Ovary (tissue), 9 donors: ENCODE measurements around the gene COX6A2. TPM values are rescaled to one million over a fixed set of nuclear protein-coding genes. Genes with fewer than 3 reads are reported as not detected.

Experiments used
- DNase-seq, 5 donors: peaks; one replicate each; pipeline ENCODE4 v3.0.0-alpha.2; 2019 to 2020
- H3K27ac ChIP-seq, 2 donors: fragments of 200-600 bp; one replicate each; pipeline versions ENCODE4 v1.5.1 to v1.8.0; 2019 to 2022
- H3K27me3 ChIP-seq: fragments of 200-600 bp; one replicate; pipeline ENCODE4 v1.8.0; 2022
- H3K36me3 ChIP-seq: fragments of 200-600 bp; sonication (generic); one replicate; pipeline ENCODE4 v1.5.1; 2019
- H3K4me1 ChIP-seq: one replicate; pipeline ENCODE4 v1.8.1; 2013; ENCODE audit warnings: mild to moderate bottlenecking, moderate library complexity; ENCODE audit not compliant: insufficient read depth
- H3K4me3 ChIP-seq: fragments of 200-600 bp; sonication (generic); one replicate; pipeline ENCODE4 v1.5.1; 2017
- H3K9me3 ChIP-seq, 2 donors: fragments of 200-600 bp in 1 of 2; sonication (generic) in 1 of 2; one replicate each; pipeline versions ENCODE4 v1.5.1 to v1.8.1; 2013 to 2019; ENCODE audit warnings: mild to moderate bottlenecking in 1 of 2, moderate library complexity in 1 of 2
- EP300 ChIP-seq: sonication (generic); formaldehyde crosslinking; IDR thresholded peaks from one replicate; pipeline ENCODE4 v1.6.1; 2017; ENCODE audit warnings: antibody characterized with exemption
- POLR2A ChIP-seq: fragments of 450-650 bp; IDR thresholded peaks from one replicate; pipeline ENCODE4 v1.6.1; 2017; ENCODE audit warnings: antibody characterized with exemption, mild to moderate bottlenecking, moderate library complexity
- WGBS, 3 donors: extraction: QIAGEN DNeasy Blood & Tissue Kit in 1 of 3; methylation state at CpG; one replicate each; pipeline versions ENCODE4 v1.1.5 to v1.1.7; 2013 to 2017; 5-methylcytosine and 5-hydroxymethylcytosine counted together
- intact Hi-C, 4 donors: fragments of 100-400 bp; cut with DNase I; formaldehyde crosslinking; loops; one replicate each; pipeline versions ENCODE4 v1.11.0 to v1.15.1; 2022 to 2023
- polyA plus RNA-seq, 2 donors: library from polyadenylated mRNA; stranded (reverse); fragments of 200-250 nt in 1 of 2; fragments of 350-450 nt in 1 of 2; fragmentation: Illumina TruSeq in 1 of 2; extraction: RNeasy Lipid Tissue Mini Kit (QIAGEN cat#74804) in 1 of 2; gene quantifications; one replicate each; pipeline ENCODE4 v1.2.3, GENCODE V29; 2013 to 2014
- total RNA-seq, 7 donors: library from RNA; depleted of rRNA in 2 of 7; stranded (reverse); fragments of >200 nt in 2 of 7; fragmentation: NEBNext Ultra II Directional in 3 of 7; extraction: Animal tissue kit (Norgen Biotek cat#: 25700) in 3 of 7; gene quantifications; one replicate each; pipeline versions ENCODE4 v1.1.0 to v1.2.4, GENCODE V29; 2016 to 2023
- TF ChIP-seq, protein P1 (sequence below), 3 donors: fragments of 450-650 bp in 2 of 3; fragments of 200-600 bp in 1 of 3; IDR thresholded peaks; one replicate each; pipeline versions ENCODE4 v1.5.1 to v1.8.0; 2016 to 2022; ENCODE audit warnings: antibody characterized with exemption in 3 of 3, mild to moderate bottlenecking in 1 of 3
- donor health status: DM: no; HTN: no; CAD: no; lungs with moderate emphysema.
- donor health status: DM: no; HTN: no; CAD: no.
- donor health status: Bipolar disorder and iron deficiency.
- donor health status: DM: yes; HTN: yes; CAD: no.
- donor health status: DM: no; HTN: no; CAD: no.
- donor health status: DM: yes; HTN: yes; CAD: no.

Gene COX6A2
- total and polyA plus RNA-seq, 9 donors, result 1.2 TPM; not detected in 8

DNA sequence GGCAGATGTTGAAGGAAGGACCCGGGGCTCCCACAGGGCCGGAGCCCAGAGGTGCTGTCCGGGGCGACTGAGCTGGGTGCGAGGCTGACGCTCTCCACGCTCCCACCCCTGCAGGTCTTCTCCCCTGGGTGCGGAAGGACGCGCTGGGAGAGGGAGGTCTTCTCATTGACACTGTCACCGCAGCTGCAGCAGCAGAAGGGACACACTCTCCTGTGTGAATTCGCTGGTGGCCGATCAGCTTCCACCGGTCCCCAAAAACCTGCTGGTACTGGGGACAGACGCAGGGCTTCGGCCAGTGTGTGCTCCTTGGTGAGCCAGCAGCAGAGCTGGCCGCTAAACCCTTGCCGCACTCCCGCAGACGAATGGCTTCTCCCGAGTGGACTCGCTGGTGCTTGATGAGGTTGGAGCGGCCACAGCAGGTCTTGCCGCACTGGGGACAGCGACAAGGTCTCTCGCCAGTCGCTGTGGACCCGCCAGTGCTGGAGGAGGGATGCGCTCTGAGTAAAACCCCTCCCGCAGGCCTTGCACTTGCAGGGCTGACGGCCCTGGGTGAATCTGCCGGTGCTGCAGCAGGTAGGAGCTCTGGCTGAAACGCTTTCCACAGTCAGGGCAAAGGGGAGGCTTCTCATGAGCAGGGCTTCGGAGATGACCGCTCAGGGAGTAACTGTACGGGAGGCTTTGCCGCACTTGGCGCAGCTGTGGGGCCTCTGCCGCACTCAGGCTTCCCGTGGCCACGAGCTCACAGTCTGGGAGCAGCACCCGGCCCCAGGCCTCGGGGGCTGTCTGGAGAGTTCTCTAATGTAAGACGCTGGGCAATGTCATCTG lies 8.3 kb upstream of the COX6A2 start:
- intact Hi-C loops, result loop anchor here in 1 of 4 donors (10.0 kb wide), 1 partner anchor 438 kb away; the partner anchor contains the start of gene ZNF267
- Histone ChIP-seq H3K36me3 (no peaks in the 10 kb centered on the region), H3K4me3 (no peak overlapping the region), H3K9me3 (no peaks in the 10 kb centered on the region), H3K4me1 (no peaks in the 10 kb centered on the region), H3K27me3 (no peaks in the 10 kb centered on the region), H3K27ac (no peak overlapping the region)
- 92 to 95% (median 93%) methylated on average over 40 to 44 of the region's 44 CpGs for WGBS, 3 donors
- TF ChIP-seq EP300 (no peak), POLR2A (no peak)
- TF ChIP-seq, protein P1, sequence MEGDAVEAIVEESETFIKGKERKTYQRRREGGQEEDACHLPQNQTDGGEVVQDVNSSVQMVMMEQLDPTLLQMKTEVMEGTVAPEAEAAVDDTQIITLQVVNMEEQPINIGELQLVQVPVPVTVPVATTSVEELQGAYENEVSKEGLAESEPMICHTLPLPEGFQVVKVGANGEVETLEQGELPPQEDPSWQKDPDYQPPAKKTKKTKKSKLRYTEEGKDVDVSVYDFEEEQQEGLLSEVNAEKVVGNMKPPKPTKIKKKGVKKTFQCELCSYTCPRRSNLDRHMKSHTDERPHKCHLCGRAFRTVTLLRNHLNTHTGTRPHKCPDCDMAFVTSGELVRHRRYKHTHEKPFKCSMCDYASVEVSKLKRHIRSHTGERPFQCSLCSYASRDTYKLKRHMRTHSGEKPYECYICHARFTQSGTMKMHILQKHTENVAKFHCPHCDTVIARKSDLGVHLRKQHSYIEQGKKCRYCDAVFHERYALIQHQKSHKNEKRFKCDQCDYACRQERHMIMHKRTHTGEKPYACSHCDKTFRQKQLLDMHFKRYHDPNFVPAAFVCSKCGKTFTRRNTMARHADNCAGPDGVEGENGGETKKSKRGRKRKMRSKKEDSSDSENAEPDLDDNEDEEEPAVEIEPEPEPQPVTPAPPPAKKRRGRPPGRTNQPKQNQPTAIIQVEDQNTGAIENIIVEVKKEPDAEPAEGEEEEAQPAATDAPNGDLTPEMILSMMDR (IDR thresholded peaks at IDR 0.05), result no peak
- no peak for DNase-seq

DNA sequence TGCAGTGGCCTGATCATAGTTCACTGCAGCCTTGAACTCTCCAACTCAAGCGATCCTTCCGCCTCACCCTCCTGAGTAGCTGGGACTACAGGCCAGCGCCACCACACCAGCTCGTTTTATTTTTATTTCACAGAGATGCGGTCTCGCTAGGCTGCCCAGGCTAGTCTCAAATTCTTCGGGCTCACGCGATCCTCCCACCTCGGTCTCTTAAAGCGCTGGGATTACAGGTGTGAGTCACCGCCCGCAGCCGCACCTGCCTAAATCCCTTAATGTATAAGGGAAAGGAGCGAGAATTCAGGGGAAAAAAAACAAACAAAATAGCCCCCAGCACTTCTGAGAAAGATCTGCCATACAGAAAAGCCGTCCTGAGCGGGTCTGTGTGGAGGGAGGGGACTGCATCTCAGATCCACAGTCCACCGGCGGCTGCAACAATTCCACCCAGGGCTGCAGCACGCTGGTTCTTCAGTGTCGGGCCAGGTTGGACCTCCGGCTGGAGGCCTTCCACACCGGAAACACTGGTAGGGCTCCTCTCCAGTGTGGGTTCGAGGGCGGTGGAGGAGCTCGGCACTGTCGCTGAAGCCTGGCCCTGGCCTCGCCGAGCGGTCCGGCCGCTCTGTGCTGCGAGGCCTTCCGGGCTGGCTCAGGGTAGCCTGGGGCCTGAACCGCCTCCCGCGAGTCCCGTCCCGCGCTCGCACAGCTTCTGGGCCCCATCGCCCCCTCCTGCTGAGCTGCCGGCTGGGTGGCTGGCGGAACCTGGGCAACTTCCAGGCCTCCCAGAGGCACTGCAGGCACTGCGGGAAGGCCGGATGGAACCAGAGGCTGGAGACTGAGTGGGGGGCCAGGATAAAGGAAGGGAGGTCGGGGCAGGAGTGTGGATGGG lies 7.4 kb upstream of the COX6A2 start:
- Histone ChIP-seq H3K27ac (no peak overlapping the region), H3K4me1 (no peaks in the 10 kb centered on the region), H3K36me3 (no peaks in the 10 kb centered on the region), H3K9me3 (no peaks in the 10 kb centered on the region), H3K4me3 (no peak overlapping the region), H3K27me3 (no peaks in the 10 kb centered on the region)
- TF ChIP-seq, protein P1 (IDR thresholded peaks at IDR 0.05), result no peak
- 92 to 96% (median 92%) methylated on average over 44 to 47 of the region's 47 CpGs for WGBS, 3 donors
- intact Hi-C loops, result loop anchor here in 1 of 4 donors (10.0 kb wide), 1 partner anchor 439 kb away; the partner anchor contains the start of gene ZNF267
- DNase-seq, result no peak

DNA sequence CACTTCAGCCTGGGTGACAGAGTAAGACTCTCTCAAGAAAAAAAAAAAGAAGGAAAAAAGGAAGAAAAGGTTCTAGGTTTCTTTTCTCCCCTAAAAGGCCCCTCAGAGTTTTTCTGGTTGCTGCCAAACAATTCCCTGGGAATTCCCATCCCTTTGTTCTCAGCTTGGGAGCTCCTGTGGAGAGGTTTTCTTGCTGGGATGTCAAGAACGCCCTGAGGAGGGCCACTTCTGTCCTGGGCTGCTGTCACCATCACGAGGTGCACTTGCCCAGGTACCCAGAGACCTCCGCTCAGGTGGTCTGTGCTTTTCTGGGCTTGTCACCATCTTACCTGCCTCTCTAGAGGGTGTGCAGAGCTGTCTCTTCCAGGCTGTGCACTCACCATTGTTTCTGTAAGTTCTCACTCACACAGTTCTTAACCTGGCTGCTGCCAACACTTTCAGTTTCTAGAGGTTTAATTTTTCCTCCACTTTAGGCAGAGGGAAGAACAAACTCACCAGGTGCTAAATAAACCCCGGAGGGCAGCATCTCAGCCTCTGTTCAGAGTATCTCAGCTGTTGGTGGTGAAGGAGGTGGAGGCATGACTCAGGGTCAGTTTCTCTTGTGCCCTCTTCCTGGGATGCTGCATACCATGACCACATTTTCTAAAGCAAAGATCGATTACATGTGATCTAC lies 2.4 kb upstream of the COX6A2 start:
- no peaks in the 10 kb centered on the region for H3K36me3 ChIP-seq
- H3K4me1 ChIP-seq, result peaks cover 3% of the 10 kb centered on the region
- WGBS, 3 donors, result 41 to 63% (median 46%) methylated on average over 5 of the region's 5 CpGs
- no peak for DNase-seq
- H3K27me3 ChIP-seq, result no peaks in the 10 kb centered on the region
- intact Hi-C loops, result loop anchor here in 2 of 4 donors (5.0 to 10.0 kb wide), 2 partner anchors 263 to 444 kb away; partner anchors contain the start of gene ZNF267 (in 1 of the 2)
- no peak overlapping the region for H3K27ac ChIP-seq
- TF ChIP-seq, protein P1 (IDR thresholded peaks at IDR 0.05), result no peak
- no peak for TF ChIP-seq EP300
- no peak for TF ChIP-seq POLR2A
- H3K4me3 ChIP-seq, result no peak overlapping the region
- no peaks in the 10 kb centered on the region for H3K9me3 ChIP-seq

DNA sequence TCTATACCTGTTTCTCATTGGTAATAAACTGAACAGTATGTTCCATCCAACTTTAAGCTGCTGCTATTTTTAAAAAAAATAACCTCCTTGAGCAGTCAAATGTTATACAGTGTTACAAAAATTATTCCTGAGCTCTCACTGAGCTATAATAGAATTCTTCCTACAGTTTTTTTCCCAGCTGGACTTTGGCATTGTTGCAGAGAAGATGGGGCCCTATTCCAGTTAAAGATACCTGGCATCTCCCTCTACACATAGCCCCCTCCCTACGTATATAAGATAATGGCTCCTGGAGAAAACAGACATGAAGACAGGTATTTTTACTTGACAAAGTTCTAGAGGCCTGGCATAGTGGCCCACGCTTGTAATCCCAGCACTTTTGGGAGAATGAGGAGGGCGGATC lies 1.6 kb upstream of the COX6A2 start:
- peaks cover 3% of the 10 kb centered on the region for H3K4me1 ChIP-seq
- DNase-seq, result no peak
- no peak for TF ChIP-seq POLR2A
- no peak for TF ChIP-seq EP300
- TF ChIP-seq, protein P1 (IDR thresholded peaks at IDR 0.05), result no peak
- H3K27ac ChIP-seq, result no peak overlapping the region
- H3K27me3 ChIP-seq, result no peaks in the 10 kb centered on the region
- no peaks in the 10 kb centered on the region for H3K9me3 ChIP-seq
- H3K36me3 ChIP-seq, result no peaks in the 10 kb centered on the region
- H3K4me3 ChIP-seq, result no peak overlapping the region
- WGBS, 3 donors, result 75 to 78% (median 76%) methylated on average over 3 of the region's 3 CpGs
- intact Hi-C loops, result loop anchor here in 3 of 4 donors (5.0 to 10.0 kb wide), 3 partner anchors 225 to 445 kb away; partner anchors contain the start of genes PYCARD (in 1 of the 3) and ZNF267 (in 1 of the 3)
